HepG2 (cell line): ENCODE results near the gene GCLM.

Experiments used
- CTCF ChIP-seq: sonication (generic); formaldehyde crosslinking; IDR thresholded peaks from 2 replicates; pipeline ENCODE4 v1.5.0; 2020; ENCODE audit warnings: mild to moderate bottlenecking, missing genetic modification reagents, moderate library complexity
- TF ChIP-seq, protein P1 (sequence below), 2 experiments: sonication (generic) in 1 of 2; formaldehyde crosslinking in 1 of 2; IDR thresholded peaks; 2 replicates each; pipeline versions ENCODE4 v1.4.0 to v1.6.1; 2016 to 2020; ENCODE audit warnings: borderline replicate concordance in 1 of 2, low read depth in 1 of 2, mild to moderate bottlenecking in 1 of 2, missing genetic modification reagents in 1 of 2
- TF ChIP-seq, protein P2 (sequence below): sonication (generic); formaldehyde crosslinking; IDR thresholded peaks from 2 replicates; pipeline ENCODE4 v1.4.0; 2020; ENCODE audit warnings: missing genetic modification reagents

- TF ChIP-seq, protein P1, sequence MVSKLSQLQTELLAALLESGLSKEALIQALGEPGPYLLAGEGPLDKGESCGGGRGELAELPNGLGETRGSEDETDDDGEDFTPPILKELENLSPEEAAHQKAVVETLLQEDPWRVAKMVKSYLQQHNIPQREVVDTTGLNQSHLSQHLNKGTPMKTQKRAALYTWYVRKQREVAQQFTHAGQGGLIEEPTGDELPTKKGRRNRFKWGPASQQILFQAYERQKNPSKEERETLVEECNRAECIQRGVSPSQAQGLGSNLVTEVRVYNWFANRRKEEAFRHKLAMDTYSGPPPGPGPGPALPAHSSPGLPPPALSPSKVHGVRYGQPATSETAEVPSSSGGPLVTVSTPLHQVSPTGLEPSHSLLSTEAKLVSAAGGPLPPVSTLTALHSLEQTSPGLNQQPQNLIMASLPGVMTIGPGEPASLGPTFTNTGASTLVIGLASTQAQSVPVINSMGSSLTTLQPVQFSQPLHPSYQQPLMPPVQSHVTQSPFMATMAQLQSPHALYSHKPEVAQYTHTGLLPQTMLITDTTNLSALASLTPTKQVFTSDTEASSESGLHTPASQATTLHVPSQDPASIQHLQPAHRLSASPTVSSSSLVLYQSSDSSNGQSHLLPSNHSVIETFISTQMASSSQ (IDR thresholded peaks at IDR 0.05; ENCODE audit: low read depth): no peak
- TF ChIP-seq, protein P1 (CRISPR knock-in tag; IDR thresholded peaks at IDR 0.05; ENCODE audit: borderline replicate concordance): no peak
- no peak for TF ChIP-seq CTCF (CRISPR knock-in tag)
- TF ChIP-seq, protein P2, sequence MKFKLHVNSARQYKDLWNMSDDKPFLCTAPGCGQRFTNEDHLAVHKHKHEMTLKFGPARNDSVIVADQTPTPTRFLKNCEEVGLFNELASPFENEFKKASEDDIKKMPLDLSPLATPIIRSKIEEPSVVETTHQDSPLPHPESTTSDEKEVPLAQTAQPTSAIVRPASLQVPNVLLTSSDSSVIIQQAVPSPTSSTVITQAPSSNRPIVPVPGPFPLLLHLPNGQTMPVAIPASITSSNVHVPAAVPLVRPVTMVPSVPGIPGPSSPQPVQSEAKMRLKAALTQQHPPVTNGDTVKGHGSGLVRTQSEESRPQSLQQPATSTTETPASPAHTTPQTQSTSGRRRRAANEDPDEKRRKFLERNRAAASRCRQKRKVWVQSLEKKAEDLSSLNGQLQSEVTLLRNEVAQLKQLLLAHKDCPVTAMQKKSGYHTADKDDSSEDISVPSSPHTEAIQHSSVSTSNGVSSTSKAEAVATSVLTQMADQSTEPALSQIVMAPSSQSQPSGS: no peak
These were observed 61.4 kb downstream of the GCLM start for GRCh38 chr1:93847811-93848288.
